NCI-H146 treated with DMSO at 0.1 percent for 48 hours (cell line): ENCODE results near the gene MYH9.
A peak's percentile ranks its signal among the peaks of the same experiment; 100 is the strongest.

Source experiments
- DNase-seq: peaks from one replicate; lab custom pipeline; 2025; ENCODE audit not compliant: unreplicated experiment; lab: John Stamatoyannopoulos, UW

Gene MYH9

DNA sequence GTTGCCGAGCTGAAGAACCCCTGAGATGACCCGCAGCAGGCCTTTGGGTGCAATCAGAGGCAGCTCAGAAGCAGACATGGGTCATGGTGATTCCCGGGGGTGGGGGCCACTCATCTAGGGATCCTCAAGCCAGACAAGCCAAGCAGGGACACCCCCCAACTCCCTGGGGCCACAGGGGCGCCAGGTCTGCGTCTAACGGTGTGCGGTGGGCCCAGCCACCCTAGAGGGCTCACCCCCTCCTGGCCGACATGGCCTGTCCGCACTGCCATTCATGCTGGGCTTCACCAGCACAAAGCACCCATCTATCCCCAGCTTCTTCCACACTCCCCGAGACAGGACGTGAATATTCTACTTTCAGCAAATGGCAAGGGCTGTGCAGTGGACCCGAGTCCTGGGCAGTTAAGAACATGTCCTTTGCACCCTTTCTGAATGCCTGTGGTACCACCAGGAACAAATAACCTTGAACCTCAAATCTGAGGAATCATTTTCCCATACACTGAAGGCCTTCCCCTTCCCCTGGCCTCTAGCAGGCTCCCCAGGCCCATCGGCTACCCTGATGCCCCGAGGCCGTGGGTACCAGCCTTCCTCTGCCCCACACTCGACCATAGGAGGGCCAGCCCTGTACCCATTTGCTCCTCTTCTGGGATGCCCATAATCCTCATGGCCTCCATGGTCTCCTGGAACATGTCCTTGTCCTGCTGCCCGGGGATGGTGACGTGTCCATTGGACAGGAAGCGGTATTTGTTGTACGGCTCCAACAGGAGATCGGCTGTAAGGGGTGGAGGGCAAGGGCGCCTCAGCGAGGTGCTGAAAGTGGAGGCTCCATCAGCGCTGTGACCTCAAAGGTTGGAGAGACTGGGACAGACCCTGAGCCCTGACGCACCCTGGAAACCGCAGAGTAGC, 67.9 kb downstream of the MYH9 start:
- no peak for DNase-seq

DNA sequence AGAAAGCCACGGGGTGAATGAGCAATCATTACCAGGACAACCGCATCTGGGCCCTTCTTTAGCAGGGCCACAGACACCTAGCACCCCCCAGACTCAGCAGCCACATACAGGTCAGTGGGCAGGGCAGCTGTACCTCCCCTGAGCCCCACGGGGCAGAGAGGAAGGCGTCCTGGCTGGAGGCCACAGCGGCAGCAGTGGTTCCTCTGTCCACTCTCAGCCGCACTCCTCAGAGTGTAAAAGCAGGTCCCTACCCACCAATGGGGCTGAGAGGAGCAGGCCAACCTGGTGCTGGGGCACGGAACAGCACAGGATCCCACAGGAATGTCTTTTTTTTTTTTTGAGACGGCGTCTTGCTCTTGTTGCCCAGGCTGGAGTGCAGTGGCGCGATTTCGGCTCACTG, 69.3 kb downstream of the MYH9 start:
- no peak for DNase-seq

DNA sequence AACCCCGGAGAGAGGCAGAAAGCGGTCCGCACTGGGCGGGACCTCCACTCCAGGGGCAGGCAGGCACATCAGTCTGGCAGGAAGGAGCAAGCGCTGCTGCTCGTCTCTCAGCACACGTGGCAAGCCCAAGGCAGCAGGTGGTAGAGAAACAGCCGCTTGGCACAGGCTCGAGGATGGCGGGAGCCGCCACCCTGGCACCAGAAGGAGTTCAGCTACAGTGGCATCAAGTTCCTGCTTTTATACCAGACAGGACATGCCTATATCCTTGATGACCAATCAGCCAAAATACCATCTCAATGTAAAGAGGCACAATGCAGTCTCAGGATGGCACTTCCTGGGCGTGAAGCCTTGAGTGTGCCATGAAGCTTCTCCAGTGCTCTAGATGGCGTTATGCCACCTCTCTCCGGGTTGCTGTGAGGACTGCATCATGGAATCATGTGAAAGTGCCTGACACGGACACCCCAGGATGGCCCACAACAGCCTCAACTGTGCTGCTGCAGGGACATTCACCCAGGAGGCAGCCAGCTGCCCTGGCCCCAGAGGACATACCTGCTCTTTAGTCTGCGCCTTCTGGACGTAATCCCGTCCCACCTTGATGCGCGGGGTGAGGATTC, 70.0 kb downstream of the MYH9 start:
- no peak for DNase-seq

DNA sequence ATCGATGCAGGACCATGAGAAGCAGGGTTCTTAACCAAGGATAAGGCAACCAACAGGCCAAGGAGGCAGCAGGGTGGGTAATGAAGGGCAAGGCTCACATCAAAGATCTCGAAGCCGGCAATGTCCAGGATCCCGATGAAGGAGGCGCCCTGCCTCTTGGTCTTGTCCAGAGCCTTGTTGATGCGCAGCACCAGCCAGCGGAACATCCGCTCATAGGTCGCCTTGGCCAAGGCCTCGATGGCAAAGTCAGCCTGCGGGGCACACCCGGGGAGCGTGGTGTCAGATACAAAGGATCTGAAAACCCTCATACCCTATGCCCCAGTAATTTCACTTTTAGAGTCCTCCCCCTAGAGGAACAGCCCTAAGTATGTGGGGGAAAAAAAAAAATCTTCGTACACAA, 71.3 kb downstream of the MYH9 start:
- DNase-seq = no peak

DNA sequence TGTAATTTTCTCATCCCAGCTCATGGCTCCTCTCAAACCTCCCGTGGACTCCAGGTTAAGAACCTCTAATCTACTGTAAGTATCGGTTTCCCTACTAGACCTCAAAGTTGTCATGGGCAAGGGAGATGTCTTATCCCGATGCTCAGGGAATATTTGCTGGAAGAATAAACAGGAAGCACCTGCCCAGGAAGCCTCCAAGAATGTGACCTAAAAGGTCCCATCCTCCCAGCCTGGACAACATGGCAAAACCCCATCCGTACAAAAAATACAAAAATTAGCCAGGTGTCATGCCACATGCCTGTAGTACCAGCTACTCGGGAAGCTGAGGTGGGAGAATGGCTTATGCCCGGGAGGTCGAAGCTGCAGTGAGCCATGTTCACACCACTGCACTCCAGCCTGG, 72.4 kb downstream of the MYH9 start:
- no peak for DNase-seq

DNA sequence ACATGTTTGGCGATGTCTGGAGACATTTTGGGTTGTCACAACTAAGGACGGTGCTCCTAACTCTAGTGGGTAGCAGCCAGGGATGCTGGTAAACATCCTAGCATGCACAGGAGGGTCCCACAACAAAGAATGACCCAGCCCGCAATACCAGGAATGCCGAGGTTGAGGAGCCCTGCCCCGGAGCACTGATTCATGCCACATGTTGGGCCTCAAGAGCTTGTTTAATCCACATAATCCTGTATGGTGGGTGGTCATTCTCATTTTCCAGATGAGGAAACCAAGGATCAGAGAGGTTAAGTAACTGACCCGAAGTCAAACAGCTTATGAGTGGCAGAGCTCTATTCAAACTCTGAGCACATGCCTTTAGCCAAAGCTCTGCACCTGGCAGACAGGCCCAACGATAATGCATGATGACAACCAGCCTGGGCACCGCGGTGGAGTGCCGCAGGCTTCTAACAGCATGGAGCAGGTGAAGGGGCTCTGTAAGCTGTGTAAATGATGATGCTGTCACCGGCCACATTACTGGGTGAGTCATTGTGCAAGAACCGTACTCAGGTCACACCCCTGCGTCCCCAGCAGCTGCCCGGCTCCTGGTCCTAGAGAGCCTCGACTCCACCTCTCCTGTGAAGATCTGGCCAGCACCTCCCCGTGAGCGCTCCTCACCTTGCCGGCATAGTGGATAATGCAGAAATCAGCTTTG, 76.2 kb downstream of the MYH9 start:
- DNase-seq = no peak

DNA sequence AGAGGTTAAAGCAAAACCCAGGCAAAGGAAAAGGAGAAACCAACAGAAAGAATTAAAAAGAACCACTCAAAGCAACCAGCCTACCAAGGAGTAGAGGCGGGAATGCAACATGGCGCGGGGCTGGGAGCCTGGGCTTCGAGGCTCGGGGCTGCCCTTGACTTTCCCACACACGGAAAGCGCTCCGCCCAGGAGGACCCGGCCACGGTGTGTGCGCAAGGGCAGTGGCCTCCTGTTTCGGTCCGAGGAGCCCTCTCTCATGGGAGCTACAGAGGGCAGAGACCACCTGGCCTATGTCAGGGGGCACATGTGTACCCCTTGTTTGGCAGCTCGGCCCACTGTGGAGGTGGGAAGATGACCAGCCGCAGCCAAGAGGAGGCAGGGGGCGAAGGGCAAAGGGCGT, 78.9 kb downstream of the MYH9 start:
- DNase-seq = no peak

DNA sequence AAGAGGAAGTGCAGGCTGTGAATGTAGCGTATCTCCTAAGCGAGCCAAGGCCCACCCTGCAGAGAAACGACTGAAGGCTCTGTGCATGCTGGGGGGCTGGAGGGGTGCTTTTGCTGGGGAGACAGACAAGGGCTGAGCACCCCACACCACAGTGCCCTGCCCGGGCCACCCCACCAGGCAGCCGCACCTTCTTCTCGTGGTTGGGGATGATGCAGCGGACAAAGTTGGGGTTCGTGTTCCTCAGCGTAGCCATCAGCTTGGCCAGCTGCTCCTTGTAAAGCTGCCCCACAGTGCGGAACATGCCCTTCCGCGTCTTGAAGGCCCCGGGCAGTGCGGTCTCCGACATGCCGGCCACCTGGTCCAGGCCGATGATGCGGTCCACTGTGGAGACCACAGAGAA, 81.5 kb downstream of the MYH9 start:
- DNase-seq = no peak

DNA sequence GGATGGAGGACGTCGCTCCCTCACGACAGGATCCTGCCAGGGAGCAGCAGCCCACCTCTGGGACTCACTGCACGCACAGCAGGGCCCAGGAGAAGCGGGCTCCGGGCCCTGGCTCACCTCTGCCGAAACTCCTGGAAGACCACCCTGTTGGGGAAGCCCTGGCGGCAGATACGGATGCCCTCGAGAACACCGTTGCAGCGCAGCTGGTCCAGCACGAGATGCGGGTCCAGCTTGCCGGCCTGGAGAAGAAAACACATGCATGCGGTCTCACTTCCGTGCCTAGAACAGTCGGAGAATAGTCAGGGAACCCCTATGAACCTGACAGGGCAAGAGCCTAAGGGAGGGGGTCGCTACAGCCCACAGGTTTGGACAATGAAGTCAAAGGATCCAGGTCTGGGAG, 82.0 kb downstream of the MYH9 start:
- DNase-seq = no peak

DNA sequence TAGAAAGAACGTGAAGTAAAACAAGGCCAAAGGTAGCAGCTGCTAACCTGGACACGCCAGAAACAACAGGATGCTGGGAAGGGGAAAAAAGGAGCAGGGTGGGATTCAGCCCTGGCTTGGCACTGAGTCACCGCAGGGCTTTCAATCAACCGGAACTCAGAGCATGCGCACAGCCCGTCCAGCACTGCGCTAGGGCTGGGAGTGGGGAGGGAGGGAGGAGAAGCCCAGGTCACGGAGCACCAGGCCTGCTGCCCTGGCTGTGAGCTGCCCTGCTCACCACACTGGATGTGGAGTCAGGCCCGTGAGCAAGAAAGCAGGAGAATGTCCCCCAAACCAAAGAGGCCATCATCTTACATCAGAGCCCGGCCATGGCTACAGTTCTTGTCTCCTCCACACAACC, 83.3 kb downstream of the MYH9 start:
- DNase-seq = no peak

DNA sequence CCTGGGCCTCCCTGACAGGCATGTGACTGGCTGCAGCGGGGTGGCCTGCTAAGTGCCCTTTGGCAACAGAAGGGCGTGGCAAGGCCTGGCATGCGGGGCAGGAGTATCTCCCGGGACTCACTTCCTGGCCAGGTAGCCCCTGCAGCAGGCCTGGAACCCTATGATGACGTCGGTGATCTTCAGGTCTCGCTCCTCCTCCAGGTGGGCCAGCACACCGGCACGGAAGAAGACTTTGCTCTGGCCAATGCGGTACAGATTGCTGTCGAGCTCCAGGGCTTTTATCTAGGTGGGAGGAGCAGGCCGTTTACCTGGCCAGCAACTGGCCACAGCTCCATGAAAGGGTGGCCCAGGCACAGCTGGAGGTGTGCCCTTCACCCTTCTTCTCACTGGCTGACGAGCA, 83.9 kb downstream of the MYH9 start:
- no peak for DNase-seq

DNA sequence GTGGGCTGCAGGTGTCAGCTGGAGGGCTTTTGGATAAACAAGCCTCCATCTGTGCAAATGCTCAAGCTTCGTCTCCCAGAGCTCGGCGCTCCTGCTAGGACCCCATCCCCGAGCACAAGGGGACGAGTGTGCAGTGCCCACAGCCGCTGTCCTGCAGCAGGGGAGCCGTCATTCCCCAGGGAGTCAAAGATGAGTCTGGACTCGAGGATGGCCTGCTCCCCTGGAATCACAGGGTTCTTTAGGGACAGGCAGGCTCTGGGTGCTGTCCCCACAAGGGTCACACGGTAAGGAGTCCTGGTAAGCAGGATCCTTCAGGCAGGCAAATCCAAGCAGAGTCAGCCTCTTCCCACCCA, 84.7 kb downstream of the MYH9 start:
- DNase-seq = no peak

DNA sequence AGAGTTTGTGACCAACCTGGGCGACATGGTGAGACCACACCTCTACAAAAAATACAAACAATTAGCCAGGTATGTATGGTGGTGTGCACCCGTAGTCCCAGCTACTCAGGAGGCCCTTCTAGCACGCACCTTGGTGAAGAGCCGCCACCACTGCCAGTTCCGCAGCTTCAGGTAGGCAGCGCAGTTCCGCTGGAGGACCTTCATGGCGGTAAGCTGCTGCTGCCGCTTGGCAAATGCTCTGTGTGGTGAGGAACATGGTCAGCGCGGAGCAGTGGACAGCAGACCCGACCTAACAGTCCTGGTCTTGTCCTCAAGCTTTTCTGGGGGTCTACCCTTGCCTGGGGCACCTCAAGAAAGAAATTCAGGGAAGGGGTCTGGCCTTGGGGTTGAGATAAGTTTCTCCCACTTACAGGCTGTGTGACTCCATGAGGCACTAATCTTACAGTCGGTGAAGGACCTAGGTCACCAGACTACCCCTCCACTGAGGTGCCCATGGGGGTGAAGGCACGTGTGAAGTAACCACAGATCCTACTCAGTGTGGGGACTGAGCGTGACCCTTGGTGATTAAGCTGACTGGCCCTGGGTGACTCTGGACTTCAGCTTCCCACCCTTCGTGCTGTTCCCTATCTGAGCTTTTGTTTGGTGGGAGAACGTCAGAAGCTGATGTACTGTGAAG, 85.2 kb downstream of the MYH9 start:
- no peak for DNase-seq

DNA sequence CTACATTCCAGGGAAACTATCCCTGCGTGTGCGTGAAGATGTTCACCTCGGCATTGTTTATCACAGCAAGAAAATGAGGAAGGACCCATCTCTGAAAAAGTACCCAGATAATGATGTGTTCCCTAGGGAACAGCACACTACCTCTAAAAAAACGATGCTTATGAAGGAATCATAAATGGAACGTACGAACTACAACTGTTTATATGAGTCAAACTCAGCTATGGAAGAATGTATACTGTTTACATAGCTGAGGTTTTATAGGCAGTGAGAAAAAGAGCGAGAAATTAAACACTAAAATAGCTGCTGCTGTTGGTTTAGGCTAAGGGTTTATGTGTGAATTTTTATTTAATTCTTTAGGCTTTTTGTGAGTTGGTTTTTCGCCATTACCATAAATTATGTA, 85.9 kb downstream of the MYH9 start:
- DNase-seq = no peak

DNA sequence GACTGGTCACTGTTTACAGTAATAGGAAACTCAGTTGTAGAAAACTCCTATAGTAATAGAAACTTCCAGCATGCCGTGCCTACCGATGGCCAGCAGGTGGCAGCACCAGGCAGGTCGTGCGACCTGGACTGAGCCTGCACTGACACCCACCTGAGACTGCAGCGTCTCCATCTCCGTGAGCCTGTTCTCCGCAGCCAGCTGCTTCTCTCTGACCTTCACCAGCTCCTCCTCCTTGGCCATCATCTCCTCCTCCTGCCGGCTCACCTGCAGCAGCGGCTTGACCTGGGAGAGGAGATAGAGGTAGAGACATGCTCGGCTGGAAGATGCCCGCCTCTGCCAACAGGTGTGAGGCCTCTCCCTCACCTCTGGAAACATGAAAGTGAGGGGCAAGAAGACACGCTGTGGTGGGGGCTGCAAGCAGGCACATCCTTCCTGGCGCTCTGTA, 86.4 kb downstream of the MYH9 start:
- peak; percentile 28 for DNase-seq

DNA sequence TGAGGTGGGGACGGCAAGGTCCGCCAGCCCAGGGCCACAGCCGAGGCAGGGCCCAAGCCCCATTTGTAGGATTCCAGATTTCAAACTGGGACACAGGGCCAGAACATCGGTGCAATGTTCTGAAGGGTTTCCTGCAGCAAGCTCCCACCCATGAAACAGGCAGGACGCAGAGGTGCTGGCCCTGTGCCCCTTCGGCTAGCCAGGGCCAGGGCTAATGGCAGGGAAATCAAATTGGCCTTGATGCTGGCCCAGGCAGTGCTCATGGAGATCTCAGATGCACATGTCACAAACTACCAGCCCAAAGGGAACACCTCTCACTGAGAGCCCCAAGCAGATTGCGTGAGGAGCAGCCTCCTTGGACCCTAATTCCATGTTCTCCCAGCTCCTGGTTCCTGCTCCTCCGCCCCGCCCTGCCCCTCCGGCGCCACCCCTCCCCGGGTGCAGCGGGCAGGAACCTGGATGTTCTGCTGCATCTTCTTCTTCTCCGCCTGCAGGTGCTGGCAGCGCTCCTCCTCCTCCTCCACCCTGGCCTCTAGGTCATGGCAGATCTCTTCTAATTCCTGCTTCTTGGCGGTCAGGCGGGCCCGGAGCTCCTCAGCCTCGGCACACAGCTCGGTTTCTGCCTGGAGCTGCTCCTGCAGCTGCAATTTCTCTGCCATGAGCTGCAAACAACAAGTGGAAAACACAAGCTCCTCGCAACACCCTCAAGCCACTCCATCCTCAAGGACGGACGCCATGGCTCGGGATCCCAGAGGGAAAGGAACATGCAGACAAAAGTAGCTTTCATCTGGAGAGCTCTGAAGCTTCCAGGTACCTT, 87.2 kb downstream of the MYH9 start:
- DNase-seq = no peak

DNA sequence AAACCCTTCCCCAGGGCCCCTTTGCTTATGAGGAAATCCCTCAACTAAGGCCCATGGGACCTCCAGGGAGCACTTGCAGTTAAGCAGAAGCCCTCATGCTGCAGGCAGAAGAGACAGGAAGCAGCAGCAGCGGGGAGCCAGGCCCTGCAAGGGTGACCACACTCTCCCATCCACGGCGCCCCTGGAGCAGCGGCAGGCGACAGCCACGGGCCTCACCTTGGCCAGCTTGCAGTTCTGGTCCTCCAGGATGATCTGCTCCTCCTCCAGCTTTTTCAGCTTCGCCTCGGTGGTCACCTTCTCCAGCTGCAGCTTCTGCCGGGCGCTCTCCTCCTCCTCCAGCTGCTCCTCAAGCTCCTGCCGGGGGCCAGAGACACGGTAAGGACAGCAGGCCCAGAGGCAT, 87.9 kb downstream of the MYH9 start:
- DNase-seq = no peak

DNA sequence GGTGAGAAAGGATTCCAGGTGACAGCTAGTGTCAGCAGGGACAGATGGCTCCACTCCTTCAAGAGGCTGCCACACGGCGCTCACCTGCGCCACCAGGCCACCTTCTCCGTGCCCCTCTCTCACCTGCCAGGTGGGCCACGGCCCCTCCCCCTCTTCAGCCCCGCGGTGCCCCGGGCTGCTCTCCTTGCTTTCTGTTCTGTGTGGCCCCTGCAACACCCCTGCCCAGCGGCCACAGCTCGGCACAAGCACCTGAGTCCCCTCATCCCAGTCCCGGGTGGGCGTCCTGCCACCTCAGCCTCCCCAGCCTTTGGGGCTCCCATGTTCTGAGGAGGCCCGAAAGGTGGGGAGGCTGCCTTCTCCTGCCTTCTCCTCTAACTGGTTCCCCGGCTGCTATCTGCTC, 88.5 kb downstream of the MYH9 start:
- no peak for DNase-seq

DNA sequence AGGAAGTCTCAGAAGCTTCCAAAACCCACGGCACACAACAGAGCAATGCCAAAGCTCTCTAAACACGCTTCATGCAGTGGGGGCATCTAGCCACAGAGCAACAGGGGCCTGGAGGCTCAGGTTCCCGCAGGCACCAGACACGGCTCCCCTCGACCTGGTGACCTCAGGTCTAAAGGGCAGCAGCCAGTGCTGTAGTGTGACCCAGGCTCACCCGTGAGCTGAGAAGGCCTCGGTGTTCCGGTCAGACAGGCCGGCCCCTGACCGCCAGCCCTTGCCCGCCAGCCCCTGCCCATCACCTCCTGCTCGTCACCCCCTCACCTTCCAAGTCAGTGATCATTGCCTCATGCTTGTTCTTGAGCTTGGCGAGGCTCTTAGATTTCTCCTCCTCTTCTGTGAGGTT, 89.2 kb downstream of the MYH9 start:
- no peak for DNase-seq

DNA sequence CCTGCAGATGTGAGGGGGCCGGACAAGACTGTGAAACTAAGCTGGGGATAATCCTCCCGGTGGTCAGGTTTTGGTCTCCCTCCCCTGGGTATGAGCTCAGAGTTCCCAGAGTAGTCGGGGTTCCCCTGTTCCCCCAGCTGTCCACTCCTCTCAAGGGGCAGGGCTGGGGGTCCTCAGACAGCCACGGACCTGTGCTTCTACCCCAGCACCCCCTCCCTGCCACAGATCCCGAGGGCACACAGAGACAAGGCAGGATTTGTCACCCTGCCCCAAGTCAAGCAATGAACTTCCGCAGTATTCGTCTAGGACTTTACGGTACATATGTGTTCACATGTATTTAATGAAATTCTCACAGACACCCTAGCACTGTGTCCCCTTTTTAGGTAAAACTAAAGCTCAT, 89.6 kb downstream of the MYH9 start:
- DNase-seq = no peak

DNA sequence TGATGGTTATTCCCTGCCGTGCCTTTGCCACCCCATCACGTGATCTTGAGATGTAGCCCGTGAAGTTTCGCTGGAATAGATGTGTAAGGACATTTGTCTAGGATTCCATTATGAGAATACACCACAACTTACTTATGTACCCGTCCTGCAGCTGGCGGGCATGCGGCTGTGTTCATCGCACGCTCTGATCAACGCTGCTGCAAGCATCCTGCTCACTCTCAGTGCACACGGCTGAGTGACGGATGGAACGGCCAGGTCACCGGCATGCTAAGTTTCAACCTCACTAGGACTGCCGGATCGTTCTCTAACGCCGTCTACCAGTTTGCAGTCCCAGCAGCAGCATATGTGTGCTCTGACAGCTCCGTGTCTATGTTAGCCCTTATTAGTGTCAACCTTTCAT, 90.2 kb downstream of the MYH9 start:
- no peak for DNase-seq
